CD14-positive monocyte (primary cell): ENCODE data around the gene IGF1R. TPM values are rescaled to one million over a fixed set of nuclear protein-coding genes. Genes with fewer than 3 reads are reported as not detected.

Source experiments
- DNase-seq, 3 donors: peaks; one replicate each; pipeline ENCODE4 v3.0.0-alpha.2; 2011 to 2022
- H2AFZ ChIP-seq: 2 replicates; pipeline ENCODE4 v1.6.0; 2012; ENCODE audit warnings: mild to moderate bottlenecking, low read depth, low read length, inconsistent platforms; ENCODE audit not compliant: insufficient read depth, poor library complexity, severe bottlenecking
- H3K27ac ChIP-seq, 2 donors: 1 replicate in 1 of 2; 2 replicates in 1 of 2; pipeline ENCODE4 v1.5.1; 2012 to 2013; ENCODE audit warnings: low read length in 2 of 2, control low read depth in 1 of 2, inconsistent platforms in 1 of 2, low read depth in 1 of 2, mild to moderate bottlenecking in 1 of 2
- H3K27me3 ChIP-seq, 2 donors: one replicate each; pipeline versions ENCODE4 v1.6.0 to v1.6.1; 2011 to 2013; ENCODE audit warnings: low read length in 2 of 2; ENCODE audit not compliant: control insufficient read depth in 2 of 2, insufficient read depth in 2 of 2
- H3K36me3 ChIP-seq, 2 donors: replicated peaks in 1 of 2; 1 replicate in 1 of 2; 2 replicates in 1 of 2; pipeline versions ENCODE4 v1.5.1 to v1.6.1; 2012 to 2013; ENCODE audit warnings: low read length in 2 of 2, control low read depth in 1 of 2, inconsistent platforms in 1 of 2, mild to moderate bottlenecking in 1 of 2; ENCODE audit not compliant: insufficient read depth in 2 of 2, control insufficient read depth in 1 of 2
- H3K4me1 ChIP-seq, 2 donors: 1 replicate in 1 of 2; 2 replicates in 1 of 2; pipeline versions ENCODE4 v1.5.1 to v1.6.1; 2012 to 2013; ENCODE audit warnings: low read length in 2 of 2, control low read depth in 1 of 2, inconsistent platforms in 1 of 2, mild to moderate bottlenecking in 1 of 2, moderate library complexity in 1 of 2; ENCODE audit not compliant: insufficient read depth in 2 of 2, control insufficient read depth in 1 of 2
- H3K4me2 ChIP-seq: replicated peaks from 2 replicates; pipeline ENCODE3; 2012; ENCODE audit warnings: low read length, moderate library complexity, mild to moderate bottlenecking; ENCODE audit not compliant: poor library complexity, severe bottlenecking; ENCODE audit errors: extremely low read depth
- H3K4me3 ChIP-seq, 3 experiments: fragments of 200-600 bp in 1 of 3; sonication (generic) in 1 of 3; replicated peaks in 1 of 3; 1 replicate in 2 of 3; 2 replicates in 1 of 3; pipeline ENCODE4 v1.5.1; 2011 to 2013; ENCODE audit warnings: low read length in 3 of 3, mild to moderate bottlenecking in 3 of 3, control low read depth in 2 of 3, low read depth in 2 of 3, inconsistent platforms in 1 of 3, moderate library complexity in 1 of 3
- H3K79me2 ChIP-seq: 2 replicates; pipeline ENCODE4 v1.6.0; 2012; ENCODE audit warnings: mild to moderate bottlenecking, control low read depth, inconsistent platforms, low read length, moderate library complexity; ENCODE audit not compliant: insufficient read depth
- H3K9ac ChIP-seq: 2 replicates; pipeline ENCODE4 v1.6.0; 2017; ENCODE audit warnings: low read length, mild to moderate bottlenecking; ENCODE audit not compliant: insufficient read depth, poor library complexity, severe bottlenecking
- H3K9me3 ChIP-seq, 2 donors: replicated peaks in 1 of 2; 1 replicate in 1 of 2; 2 replicates in 1 of 2; pipeline versions ENCODE4 v1.5.1 to v1.6.1; 2012 to 2013; ENCODE audit warnings: low read length in 2 of 2, control low read depth in 1 of 2; ENCODE audit not compliant: control insufficient read depth in 1 of 2, insufficient read depth in 1 of 2
- H4K20me1 ChIP-seq: 2 replicates; pipeline ENCODE4 v1.6.0; 2012; ENCODE audit warnings: mild to moderate bottlenecking, low read length, control low read depth, moderate library complexity; ENCODE audit not compliant: insufficient read depth
- H3K27ac Mint-ChIP-seq, 7 donors: one replicate each; pipeline ENCODE4 v1.8.0; 2020; ENCODE audit warnings: mild to moderate bottlenecking in 7 of 7, mixed read lengths in 7 of 7, moderate library complexity in 6 of 7, inconsistent platforms in 2 of 7
- H3K27me3 Mint-ChIP-seq, 3 donors: one replicate each; pipeline ENCODE4 v1.8.0; 2021 to 2022; ENCODE audit warnings: low read depth in 3 of 3, mild to moderate bottlenecking in 3 of 3, mixed read lengths in 3 of 3, moderate library complexity in 3 of 3, inconsistent platforms in 1 of 3
- H3K36me3 Mint-ChIP-seq, 2 donors: one replicate each; pipeline ENCODE4 v1.8.0; 2020; ENCODE audit warnings: mixed read lengths in 2 of 2, inconsistent platforms in 1 of 2, mild to moderate bottlenecking in 1 of 2
- H3K4me1 Mint-ChIP-seq: one replicate; pipeline ENCODE4 v1.8.0; 2020; ENCODE audit warnings: mild to moderate bottlenecking, mixed read lengths
- H3K4me3 Mint-ChIP-seq, 2 donors: one replicate each; pipeline ENCODE4 v1.8.0; 2020; ENCODE audit warnings: mild to moderate bottlenecking in 2 of 2, mixed read lengths in 2 of 2, moderate library complexity in 1 of 2
- H3K9me3 Mint-ChIP-seq, 7 donors: one replicate each; pipeline ENCODE4 v1.8.0; 2020 to 2022; ENCODE audit warnings: mixed read lengths in 7 of 7, mild to moderate bottlenecking in 6 of 7, moderate library complexity in 6 of 7, inconsistent platforms in 2 of 7
- CTCF ChIP-seq: fragments of 200-600 bp; IDR thresholded peaks from one replicate; pipeline ENCODE4 v1.8.0; 2022; ENCODE audit warnings: antibody characterized with exemption, mild to moderate bottlenecking
- WGBS: methylation state at CpG from one replicate; pipeline ENCODE4 v1.1.5; 2013; ENCODE audit warnings: missing lambda C conversion rate; ENCODE audit not compliant: insufficient coverage; 5-methylcytosine and 5-hydroxymethylcytosine counted together
- intact Hi-C, 2 donors: fragments of 100-400 bp; cut with micrococcal nuclease; formaldehyde crosslinking; loops; one replicate each; pipeline versions ENCODE4 v1.15.0 to v1.15.1; 2023
- polyA plus RNA-seq, 3 donors: library from polyadenylated mRNA; depleted of rRNA in 1 of 3; unstranded in 2 of 3; stranded (reverse) in 1 of 3; fragments of 300-500 nt in 2 of 3; fragments of >200 nt in 1 of 3; fragmentation: Illumina TruSeq in 2 of 3; gene quantifications; 1 replicate in 2 of 3; 2 replicates in 1 of 3; pipeline ENCODE4 v1.2.3, GENCODE V29; 2012 to 2021

The IGF1R gene
- polyA plus RNA-seq, 3 donors: 0.35 to 4.9 (median 0.67) TPM

- no peak overlapping the region for H3K4me2 ChIP-seq
- Mint-ChIP-seq H3K9me3 (peaks cover 0 to 2% (median 0%) of the 10 kb centered on the region in 7 donors), H3K27me3 (peaks cover 0 to 3% (median 0%) of the 10 kb centered on the region in 3 donors), H3K36me3 (no peaks in the 10 kb centered on the region), H3K27ac (peak overlapping the region in 2 of 7 donors; percentile 57 to 60), H3K4me3 (no peak overlapping the region), H3K4me1 (peaks cover 37% of the 10 kb centered on the region)
- no peak for TF ChIP-seq CTCF
- intact Hi-C loops: no loop called here
- peaks cover 12 to 24% of the 10 kb centered on the region in 2 donors for H3K4me1 ChIP-seq
- H3K9ac ChIP-seq: no peak overlapping the region
- H4K20me1 ChIP-seq: peaks cover 91% of the 10 kb centered on the region
- H3K9me3 ChIP-seq: no peaks in the 10 kb centered on the region
- WGBS: no CpG with 5 or more reads among the region's 4 CpGs
- H3K27ac ChIP-seq: peak overlapping the region in 1 of 2 donors; percentile 73
- H3K36me3 ChIP-seq: no peaks in the 10 kb centered on the region
- H2AFZ ChIP-seq: no peak overlapping the region
- DNase-seq: no peak
- H3K79me2 ChIP-seq: peaks cover 94% of the 10 kb centered on the region
- no peak overlapping the region for H3K4me3 ChIP-seq
- H3K27me3 ChIP-seq: no peaks in the 10 kb centered on the region
Measured at GRCh38 chr15:98735895-98736617, 87.7 kb downstream of the IGF1R start.

GRCh38 chr15:98737159-98737558 is 88.8 kb downstream of the IGF1R start:
- Histone ChIP-seq H3K9ac (no peak overlapping the region), H3K4me2 (no peak overlapping the region), H2AFZ (no peak overlapping the region), H4K20me1 (peaks cover 91% of the 10 kb centered on the region), H3K27me3 (no peaks in the 10 kb centered on the region), H3K27ac (no peak overlapping the region), H3K36me3 (no peaks in the 10 kb centered on the region), H3K79me2 (peaks cover 94% of the 10 kb centered on the region), H3K4me3 (no peak overlapping the region), H3K4me1 (peaks cover 12 to 24% of the 10 kb centered on the region in 2 donors), H3K9me3 (no peaks in the 10 kb centered on the region)
- 90% methylated on average over 3 of the region's 6 CpGs for WGBS
- no peak overlapping the region for H3K27ac Mint-ChIP-seq
- no peak for TF ChIP-seq CTCF
- intact Hi-C loops: no loop called here
- no peak for DNase-seq
- H3K36me3 Mint-ChIP-seq: no peaks in the 10 kb centered on the region
- H3K4me3 Mint-ChIP-seq: no peak overlapping the region
- H3K27me3 Mint-ChIP-seq: peaks cover 0 to 3% (median 0%) of the 10 kb centered on the region in 3 donors
- peaks cover 41% of the 10 kb centered on the region for H3K4me1 Mint-ChIP-seq
- H3K9me3 Mint-ChIP-seq: peaks cover 0 to 2% (median 0%) of the 10 kb centered on the region in 7 donors
